NCI-H187 treated with DMSO at 0.1 percent for 48 hours (cell line): Measurements from ENCODE around the gene PRKACB.
"Not testable (repeated sequence)": the region's sequence is repeated elsewhere in the genome, so short reads cannot be mapped to it uniquely, and the experiment has no call there.

Experiments
- DNase-seq: peaks from one replicate; lab custom pipeline; 2025; lab: John Stamatoyannopoulos, UW

The PRKACB gene

GRCh38 chr1:84143796-84144565 is at the start of gene PRKACB:
Gene PRKACB, plus strand, starts transcription at chr1:84144271. Its CDS starts 91 bp downstream, at chr1:84144362.
- no peak for DNase-seq

- no peak for DNase-seq
Observed at GRCh38 chr1:84095308-84095707, 48.8 kb upstream of the PRKACB start.

DNA sequence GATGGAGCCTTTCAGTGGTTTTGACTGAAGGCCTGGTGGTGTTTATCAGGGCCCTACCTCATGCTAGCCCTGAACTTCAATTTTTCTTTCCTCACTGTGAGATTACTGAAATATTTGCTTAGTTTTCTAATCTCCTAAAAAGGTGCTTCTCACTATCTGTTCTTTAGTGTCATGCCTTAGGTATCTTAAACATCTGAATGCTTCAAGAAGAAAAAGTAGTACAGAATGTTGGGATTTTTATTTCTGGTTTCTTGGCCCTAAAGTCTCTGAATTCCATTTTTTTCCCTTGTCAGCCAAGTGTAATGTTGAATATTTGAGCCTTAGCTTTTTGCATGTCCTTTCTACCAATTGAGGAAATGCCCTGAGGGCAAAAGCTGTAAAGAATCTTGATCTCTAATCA is 47.9 kb upstream of the PRKACB start:
- no peak for DNase-seq

GRCh38 chr1:84101204-84101603 is 42.9 kb upstream of the PRKACB start:
- DNase-seq, result no peak

DNA sequence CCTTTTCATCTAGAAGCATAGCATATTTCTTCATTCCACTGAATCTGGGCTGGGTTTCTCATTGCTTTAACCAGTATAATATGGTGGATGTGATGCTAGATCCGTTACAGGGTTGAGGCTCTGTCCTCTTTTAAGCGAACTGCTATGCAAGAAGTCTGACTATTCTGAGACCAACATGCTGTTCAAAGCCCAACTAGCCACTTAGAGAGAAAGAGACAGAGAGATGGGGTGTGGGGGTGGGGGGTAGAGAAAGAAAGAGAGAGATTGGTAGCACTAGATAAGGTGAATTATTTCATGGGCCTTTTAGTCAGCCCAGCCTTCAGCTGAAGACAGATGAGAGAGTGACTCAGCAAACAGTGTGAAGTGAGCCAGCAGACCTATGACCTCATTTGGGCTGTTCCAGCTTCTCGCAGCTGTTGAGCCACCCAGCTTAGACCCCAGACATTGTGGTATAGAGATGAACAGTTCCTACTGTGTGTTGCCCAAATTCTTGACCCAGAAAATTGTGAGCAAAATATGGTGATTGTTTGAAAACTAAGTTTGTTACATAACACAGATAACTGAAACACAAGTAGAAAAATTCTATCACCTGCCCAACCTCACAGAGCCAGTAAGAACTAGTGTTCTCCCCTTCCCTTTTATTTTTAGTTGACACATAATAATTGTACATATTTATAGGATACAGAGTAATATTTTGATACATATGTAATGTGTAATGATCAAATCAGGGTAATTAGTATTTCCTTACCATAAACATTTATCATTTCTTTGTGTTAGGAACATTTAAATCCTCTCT is 40.7 kb upstream of the PRKACB start:
- no peak for DNase-seq

DNA sequence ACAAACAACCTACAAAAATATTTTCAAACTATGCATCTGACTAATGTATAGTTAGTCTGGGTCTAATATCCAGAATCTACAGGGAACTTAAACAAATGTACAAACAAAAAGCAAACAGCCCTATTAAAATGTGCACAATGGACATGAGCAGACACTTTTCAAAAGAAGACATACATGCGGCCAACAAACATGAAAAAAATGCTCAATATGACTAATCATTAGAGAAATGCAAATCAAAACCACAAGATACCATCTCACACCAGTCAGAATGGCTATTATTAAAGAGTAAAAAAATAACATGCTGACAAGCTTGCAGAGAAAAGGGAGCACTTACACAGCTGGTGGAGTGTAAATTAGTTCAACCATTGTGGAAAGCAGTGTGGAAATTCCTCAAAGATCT is 36.5 kb upstream of the PRKACB start:
- DNase-seq, result not testable (repeated sequence)

GRCh38 chr1:84107955-84108354 is 36.1 kb upstream of the PRKACB start:
- DNase-seq, result no peak

GRCh38 chr1:84108900-84109578 is 35.0 kb upstream of the PRKACB start:
- no peak for DNase-seq

- DNase-seq, result no peak
Observed at GRCh38 chr1:84110629-84111028, 33.4 kb upstream of the PRKACB start.

DNA sequence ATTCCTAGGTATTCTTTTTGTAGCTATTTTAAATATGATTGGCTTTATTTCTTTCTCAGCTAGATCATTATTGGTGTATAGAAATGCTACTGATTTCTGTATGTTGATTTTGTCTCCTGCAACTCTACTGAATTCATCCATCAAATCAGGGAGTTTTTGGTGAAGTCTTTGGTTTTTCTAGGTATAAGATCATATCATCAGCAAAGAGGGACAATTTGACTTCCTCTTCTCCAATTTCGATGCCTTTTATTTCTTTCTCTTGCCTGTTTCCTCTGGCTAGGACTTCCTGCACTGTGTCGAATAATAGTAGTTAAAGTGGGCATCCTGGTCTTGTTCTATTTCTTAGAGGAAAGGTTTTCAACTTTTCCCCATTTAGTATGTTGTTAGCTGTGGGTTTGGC is 27.5 kb upstream of the PRKACB start:
- no peak for DNase-seq

- no peak for DNase-seq
Observed at GRCh38 chr1:84117868-84118267, 26.2 kb upstream of the PRKACB start.

GRCh38 chr1:84121360-84121759 is 22.7 kb upstream of the PRKACB start:
- DNase-seq, result no peak

GRCh38 chr1:84122780-84123382 is 21.2 kb upstream of the PRKACB start:
- DNase-seq, result no peak

GRCh38 chr1:84133479-84133878 is 10.6 kb upstream of the PRKACB start:
- DNase-seq, result no peak

DNA sequence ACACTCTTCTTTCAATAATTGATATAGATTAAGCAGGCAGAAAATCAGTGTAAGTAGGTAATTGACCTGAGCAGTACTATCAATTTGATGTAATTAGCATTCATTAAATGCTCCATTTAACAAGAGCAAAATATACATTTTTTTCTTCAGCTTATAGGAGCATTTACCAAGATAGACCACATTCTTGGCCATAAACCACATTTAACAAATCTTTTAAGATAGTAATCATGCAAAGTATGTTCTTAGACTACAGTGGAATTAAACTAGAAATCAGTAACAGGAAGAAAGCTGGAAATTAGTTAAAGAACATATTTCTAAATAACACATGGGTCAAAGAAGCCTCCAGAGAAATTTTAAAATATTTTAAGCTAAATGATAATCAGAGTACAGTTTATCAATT is 8.7 kb upstream of the PRKACB start:
- DNase-seq, result no peak

- no peak for DNase-seq
Observed at GRCh38 chr1:84141182-84142003, 2.7 kb upstream of the PRKACB start.

DNA sequence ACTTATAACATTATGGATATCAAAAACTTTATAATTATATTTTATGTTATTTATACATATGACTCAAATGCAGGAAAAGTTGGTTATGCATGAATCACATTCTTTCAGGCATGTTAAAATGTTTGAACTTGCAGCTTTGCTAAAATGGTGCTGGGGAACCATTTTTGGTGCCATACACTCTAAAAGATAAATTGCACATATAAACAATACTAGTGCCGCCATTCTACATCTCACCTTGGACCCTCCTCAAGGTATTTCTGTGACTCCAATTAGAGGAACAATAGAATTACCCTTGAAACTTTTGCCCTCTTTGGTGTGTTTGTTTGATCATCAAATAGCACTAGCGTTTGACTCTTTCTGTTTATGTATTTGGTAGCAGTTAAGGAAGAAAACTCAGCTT is 997 bp downstream of the PRKACB start:
- no peak for DNase-seq

DNA sequence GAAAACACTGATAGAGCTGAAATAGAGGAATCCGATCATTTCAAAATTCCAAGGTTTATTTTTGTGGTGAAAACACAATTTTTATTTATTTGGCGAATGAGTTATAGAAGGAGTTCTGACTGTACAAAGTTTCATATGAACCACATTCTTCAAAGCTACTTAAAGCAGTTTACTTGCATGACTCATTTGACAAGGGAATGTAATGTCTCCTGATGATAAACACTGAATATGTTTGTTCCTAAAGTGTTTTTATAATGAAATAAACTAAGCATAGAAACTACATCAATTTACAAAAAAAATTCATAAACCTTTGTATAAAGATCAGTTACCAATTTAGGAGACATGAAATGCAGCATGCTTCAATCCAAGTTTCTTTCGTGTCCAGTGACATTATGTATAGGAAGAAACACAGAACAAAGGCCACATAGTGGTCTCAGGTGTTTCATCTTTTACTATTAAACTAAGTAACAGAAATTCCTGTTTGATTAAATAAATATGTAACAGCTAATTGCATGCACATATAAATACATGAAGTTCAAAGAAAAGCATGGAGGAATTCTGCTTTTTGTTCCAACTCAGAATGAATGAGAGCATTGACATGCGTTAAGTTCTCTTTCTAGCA is 2.5 kb downstream of the PRKACB start:
- no peak for DNase-seq

- DNase-seq, result no peak
Observed at GRCh38 chr1:84148758-84149157, 4.7 kb downstream of the PRKACB start.

DNA sequence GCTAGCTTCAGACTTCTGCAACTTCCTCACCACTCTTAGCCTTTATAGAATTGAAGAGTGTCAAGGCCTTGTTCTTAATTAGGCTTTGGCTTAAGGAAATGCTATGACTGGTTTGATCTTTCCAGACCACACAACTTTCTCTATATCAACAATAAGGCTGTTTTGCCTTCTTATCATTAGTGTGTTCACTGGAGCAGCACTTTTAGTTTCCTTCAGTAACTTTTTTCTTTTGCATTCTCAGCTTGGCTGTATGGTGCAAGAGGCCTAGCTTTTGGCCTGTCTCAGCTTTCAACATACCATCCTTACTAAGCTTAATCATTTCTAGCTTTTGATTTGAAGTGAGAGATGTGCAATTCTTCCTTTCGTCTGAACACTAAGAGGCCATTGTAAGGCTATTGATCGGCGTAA is 8.6 kb downstream of the PRKACB start:
- DNase-seq, result no peak

DNA sequence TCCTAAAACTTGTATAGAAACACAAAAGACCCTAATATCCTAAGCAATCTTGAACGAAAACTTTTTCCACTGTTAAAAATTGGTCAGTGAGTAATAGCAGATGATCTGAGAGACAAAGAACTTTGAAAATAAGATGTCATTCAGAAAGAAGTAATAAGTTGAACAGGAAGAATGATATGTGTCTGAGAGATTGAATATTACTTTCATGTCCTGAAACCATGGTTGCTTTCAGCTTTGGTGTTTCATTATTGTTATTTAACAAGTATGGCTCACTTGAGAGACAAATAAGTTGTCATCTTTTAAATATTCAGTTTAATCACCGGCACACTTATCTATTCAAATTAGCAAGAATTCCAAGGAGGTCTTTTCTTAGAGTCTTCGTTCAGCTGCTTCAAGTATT is 11.4 kb downstream of the PRKACB start:
- no peak for DNase-seq
